SJCRH30 (cell line): Measurements from ENCODE around the gene ARCN1. TPM values are rescaled to one million over a fixed set of nuclear protein-coding genes. Genes with fewer than 3 reads are reported as not detected.

Experiments
- DNase-seq, 2 experiments: peaks; one replicate each; pipeline ENCODE4 v3.0.0-alpha.2; 2015 to 2020
- H3K27ac ChIP-seq: fragments of 250-450 bp; sonication (Bioruptor Pico); 2 replicates; pipeline ENCODE4 v1.5.1; 2020; ENCODE audit warnings: mild to moderate bottlenecking, moderate library complexity
- H3K27me3 ChIP-seq: fragments of 250-450 bp; sonication (Bioruptor Pico); 2 replicates; pipeline ENCODE4 v1.5.1; 2020; ENCODE audit warnings: mild to moderate bottlenecking, moderate library complexity
- H3K36me3 ChIP-seq: fragments of 250-450 bp; sonication (Bioruptor Pico); 2 replicates; pipeline ENCODE4 v1.5.1; 2020; ENCODE audit warnings: mild to moderate bottlenecking, moderate library complexity
- H3K4me1 ChIP-seq: fragments of 250-450 bp; sonication (Bioruptor Pico); 2 replicates; pipeline ENCODE4 v1.5.1; 2020; ENCODE audit warnings: mild to moderate bottlenecking, moderate library complexity
- H3K4me3 ChIP-seq: fragments of 250-450 bp; sonication (Bioruptor Pico); 2 replicates; pipeline ENCODE4 v1.5.1; 2020; ENCODE audit warnings: mild to moderate bottlenecking, moderate library complexity
- H3K9me3 ChIP-seq: fragments of 250-450 bp; sonication (Bioruptor Pico); replicated peaks from 2 replicates; pipeline ENCODE4 v1.5.1; 2020; ENCODE audit warnings: mild to moderate bottlenecking, moderate library complexity
- total RNA-seq: library from RNA; depleted of rRNA; stranded (reverse); fragments of >200 nt; shearing (Covaris generic); gene quantifications from 2 replicates; pipeline ENCODE4 v1.2.3, GENCODE V29; 2014

ARCN1 gene
- total RNA-seq, 1 experiment from 2014 or later = 143 TPM

DNA sequence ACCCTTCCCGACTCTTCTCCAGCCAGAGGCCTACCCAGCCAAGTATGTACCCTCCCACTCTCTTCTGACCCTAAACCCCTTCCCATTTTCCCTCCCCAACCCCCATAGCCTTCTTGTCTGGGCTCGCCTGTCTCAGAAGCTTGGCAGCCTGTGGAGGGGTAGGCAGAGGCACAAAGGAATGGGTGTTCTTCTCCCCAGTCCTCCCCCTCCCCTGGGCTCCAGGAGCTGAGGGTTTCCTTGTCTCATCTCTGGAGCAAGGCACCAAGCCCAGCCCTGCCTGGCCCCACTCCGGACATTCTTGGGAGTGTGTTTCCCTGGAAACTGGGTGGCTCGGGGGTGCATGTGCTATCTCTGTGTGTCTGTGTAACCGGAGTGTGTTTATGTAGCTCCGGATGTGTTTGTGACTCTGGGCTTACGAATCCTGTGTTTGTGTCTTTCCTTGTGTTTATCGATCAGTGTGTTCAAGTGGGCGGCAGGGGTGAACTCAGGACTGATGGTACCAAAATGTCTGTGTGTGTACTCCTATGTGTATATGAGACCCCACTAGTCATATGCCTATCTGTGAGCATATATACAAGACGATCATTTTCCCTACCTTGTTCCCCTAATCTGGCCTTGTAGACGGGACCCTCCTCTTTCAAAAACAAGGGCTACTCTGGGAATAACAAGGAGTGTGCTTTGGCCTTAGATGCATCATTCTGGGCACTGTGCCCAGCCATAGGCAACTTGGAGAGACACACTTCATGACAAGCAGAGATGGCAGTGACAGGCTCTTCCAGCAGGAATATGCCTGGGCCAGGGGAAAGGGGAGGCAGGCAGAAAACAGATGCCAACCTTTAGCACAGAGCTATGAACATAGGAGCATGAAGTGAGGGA, 46.1 kb downstream of the ARCN1 start:
- DNase-seq = no peak
- H3K9me3 ChIP-seq = no peaks in the 10 kb centered on the region
- H3K4me3 ChIP-seq = no peak overlapping the region
- H3K36me3 ChIP-seq = no peaks in the 10 kb centered on the region
- peaks cover 30% of the 10 kb centered on the region for H3K4me1 ChIP-seq
- H3K27me3 ChIP-seq = no peaks in the 10 kb centered on the region
- H3K27ac ChIP-seq = peak overlapping the region; percentile 80

DNA sequence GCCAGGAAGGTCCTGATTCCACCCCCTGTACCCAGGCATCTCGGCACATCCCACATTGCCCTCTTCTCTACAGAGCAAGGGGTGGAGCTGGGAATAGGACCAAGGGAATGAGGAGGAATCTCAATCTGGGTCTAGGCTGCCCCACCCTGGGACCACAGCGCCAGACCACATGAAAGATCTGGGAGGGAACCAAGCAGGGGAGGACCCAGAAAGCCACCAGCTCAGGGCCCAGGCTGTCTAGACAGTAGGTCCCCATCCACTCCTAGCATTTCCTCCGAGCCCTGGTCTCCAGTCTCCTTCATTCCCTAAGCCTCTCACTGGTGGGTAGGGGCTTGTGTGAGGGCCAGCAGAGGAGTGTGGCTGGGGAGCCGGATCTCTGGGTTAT, 46.8 kb downstream of the ARCN1 start:
- peaks cover 36% of the 10 kb centered on the region for H3K4me1 ChIP-seq
- no peak overlapping the region for H3K4me3 ChIP-seq
- H3K9me3 ChIP-seq = no peaks in the 10 kb centered on the region
- H3K27me3 ChIP-seq = no peaks in the 10 kb centered on the region
- peak overlapping the region; percentile 80 for H3K27ac ChIP-seq
- H3K36me3 ChIP-seq = no peaks in the 10 kb centered on the region
- peak; percentile 16 to 29 for DNase-seq

DNA sequence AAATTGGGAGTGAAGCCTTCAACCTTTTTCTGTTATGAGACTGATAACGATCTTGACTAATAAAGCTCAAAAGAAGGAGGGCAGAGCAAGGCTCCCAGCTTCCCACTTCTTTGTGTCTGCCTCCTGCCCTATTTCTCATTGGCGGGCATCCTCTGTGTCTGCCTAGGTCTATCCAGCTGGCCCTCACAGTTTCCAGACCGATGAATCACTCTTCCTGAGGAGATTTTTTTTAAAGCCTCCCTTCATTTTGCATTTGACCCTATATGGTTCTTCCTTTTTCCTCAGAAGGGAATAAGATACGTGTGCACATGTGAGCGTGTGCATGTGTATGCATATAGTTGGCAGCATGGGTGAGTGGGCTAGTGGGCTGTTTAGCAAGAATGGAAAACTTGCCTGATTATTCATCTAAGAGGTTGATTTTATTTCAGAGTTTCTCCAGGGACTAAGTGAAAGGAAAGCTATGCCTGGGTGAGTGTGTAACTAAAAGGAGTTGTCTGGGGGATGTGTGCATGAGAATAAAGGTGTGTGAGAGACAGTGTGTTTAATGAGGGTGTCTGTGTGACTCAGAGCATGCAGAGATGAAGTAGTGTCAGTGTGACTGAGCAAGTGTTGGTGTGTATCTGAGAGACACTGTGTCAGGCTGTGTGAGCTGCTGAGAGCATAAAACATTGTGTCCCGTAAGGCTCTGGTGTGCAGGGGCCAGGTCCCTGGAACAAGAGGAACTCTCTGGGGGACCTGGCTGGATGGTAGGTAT, 47.4 kb downstream of the ARCN1 start:
- no peaks in the 10 kb centered on the region for H3K9me3 ChIP-seq
- peak overlapping the region; percentile 80 for H3K27ac ChIP-seq
- H3K4me3 ChIP-seq = no peak overlapping the region
- H3K36me3 ChIP-seq = no peaks in the 10 kb centered on the region
- peaks cover 36% of the 10 kb centered on the region for H3K4me1 ChIP-seq
- no peaks in the 10 kb centered on the region for H3K27me3 ChIP-seq
- DNase-seq = peak; percentile 45 to 49

DNA sequence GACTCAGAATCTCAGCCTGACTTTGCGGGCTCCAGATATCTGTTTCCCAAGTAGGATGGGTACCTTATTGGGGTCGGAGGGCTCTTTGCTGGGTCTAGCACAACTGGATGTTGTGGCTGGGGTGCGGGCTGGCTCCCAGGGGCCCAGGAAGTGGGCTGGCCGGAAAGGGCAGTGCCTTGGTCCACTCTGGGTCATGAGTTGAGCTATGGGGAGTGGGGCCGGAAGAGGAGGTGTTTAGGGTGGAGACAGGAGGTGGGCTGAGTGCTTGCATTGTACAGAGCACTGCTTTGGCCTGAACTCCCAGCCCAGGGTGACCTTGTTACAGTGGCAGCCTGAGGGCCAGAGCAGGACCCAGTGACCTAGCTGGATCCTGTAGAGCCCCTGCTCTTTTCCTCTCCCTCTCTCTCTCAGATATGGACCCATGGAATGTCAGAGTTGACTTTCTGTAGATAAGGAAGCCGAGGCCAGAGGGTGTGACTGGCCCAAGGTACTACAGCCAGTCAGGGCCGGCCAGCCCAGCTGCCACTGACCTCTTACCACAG, 48.4 kb downstream of the ARCN1 start:
- H3K4me3 ChIP-seq = peak overlapping the region; percentile 74
- peak overlapping the region; percentile 85 for H3K27ac ChIP-seq
- no peaks in the 10 kb centered on the region for H3K9me3 ChIP-seq
- no peaks in the 10 kb centered on the region for H3K27me3 ChIP-seq
- peaks cover 31% of the 10 kb centered on the region for H3K4me1 ChIP-seq
- no peaks in the 10 kb centered on the region for H3K36me3 ChIP-seq
- no peak for DNase-seq

DNA sequence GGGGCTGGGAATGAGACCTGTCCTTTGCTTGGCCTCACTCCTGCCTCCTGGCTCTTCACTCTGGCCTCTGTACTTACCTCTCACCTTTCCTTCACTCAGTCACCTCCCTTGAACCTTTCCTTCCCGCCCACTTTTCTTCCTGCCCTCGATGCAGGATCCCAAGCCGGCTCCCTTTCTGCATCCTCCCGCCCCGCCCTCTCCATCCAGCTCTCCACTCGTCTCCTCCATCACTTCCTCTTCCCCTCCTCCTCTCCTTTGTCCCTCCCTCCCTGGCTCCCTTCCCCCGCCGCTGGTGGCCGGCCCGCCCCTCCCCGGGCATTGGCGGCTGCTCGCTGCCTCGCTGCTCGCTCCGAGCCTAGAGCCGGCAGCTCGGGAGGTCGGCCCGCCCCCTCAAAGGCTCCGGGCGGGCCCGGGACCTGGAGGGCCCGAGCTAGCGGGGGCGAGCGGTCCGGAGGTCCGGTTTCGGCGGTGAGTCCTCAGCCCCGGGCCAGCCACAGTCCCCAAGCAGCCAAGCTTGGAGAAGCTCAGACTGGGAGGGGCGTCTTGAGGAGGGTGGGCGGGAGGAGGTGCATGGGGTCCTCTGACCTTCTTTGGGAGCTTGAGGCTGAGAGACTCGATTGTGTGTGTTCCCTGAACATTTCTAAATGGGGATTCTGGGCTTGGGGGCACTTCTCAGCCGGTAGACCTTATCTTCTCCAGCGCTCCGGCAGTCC, 49.0 kb downstream of the ARCN1 start:
- Histone ChIP-seq H3K4me1 (peaks cover 30% of the 10 kb centered on the region), H3K36me3 (no peaks in the 10 kb centered on the region; the same call in 1 of the 2 replicates), H3K27ac (peak overlapping the region; percentile 85), H3K27me3 (no peaks in the 10 kb centered on the region), H3K4me3 (peak overlapping the region; percentile 74), H3K9me3 (no peaks in the 10 kb centered on the region)
- peak; percentile 88 to 89 for DNase-seq

DNA sequence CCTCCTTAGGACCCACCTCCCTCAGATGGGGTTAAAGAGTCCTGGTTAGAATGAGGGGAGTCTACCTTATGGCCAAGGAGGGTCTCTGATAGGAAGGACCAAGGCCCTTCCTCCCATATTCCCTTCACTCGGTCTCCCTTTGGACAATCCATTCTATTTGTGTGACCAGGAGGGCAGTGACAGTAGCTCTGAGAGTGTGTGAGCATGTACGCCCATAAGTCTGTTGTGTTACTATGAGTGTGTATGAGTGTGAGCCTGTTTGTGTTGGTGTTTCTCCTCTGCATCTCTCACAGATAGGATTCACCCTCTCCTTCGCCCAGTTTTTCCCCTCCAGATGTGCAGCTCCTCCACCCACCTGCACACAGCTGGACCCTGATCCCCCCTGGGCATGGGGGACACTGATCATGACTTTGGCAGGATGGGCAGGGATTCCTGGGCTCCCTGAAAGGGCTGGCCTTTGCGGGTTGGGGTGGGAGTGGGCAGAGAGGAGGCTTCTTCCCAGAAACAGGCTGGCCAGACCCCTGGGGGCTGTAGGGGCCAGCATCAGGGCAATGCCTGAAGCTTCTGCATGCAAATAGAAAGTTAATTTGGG, 49.7 kb downstream of the ARCN1 start:
- peak overlapping the region; percentile 85 for H3K27ac ChIP-seq
- peak in 1 of 2 experiments; percentile 22 for DNase-seq
- H3K4me3 ChIP-seq = peak overlapping the region; percentile 74
- H3K27me3 ChIP-seq = no peaks in the 10 kb centered on the region
- no peaks in the 10 kb centered on the region; the same call in 1 of the 2 replicates for H3K36me3 ChIP-seq
- no peaks in the 10 kb centered on the region for H3K9me3 ChIP-seq
- H3K4me1 ChIP-seq = peaks cover 30% of the 10 kb centered on the region

DNA sequence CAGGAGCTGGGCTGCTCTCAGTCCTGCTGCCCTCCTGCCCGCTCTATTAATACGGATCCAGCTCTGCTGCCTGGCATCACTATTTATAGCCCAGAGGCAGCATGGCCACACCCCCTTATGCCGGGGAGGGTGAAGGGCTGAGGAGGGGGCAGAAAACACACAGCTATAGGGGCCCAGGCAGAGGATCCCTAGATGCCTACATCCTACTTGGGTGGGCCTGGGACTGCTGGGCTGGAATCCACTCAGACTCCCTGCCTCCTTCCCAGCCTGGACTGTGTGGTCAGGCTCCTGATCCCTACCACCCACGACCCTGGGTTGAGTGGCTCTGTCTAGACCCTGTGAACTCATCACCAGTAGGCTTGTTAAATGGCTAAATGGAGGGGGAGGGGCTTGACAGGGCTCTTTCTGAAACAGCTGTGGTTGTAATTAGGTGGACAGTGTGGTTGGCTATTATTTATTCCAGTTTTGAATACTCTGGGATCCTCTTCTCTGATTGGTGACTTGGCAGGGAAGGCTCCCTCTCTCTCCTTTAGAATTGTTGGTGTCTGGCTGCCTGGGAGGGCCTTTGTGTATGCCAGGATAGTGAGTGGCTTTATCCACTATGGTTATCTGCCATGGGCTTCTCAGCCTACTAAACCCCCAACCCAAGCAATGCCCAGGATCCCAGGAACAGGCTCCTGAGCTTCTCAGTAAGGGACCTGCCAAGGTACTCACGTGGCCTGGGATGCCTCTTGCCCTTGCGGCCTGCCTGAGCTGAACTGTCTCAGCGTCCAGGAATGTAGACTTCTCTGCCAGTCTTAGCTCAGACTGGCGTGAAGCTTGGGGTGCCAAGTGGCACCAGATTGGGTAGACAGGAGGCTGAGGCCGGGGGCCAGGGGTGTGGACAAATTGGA, 50.4 kb downstream of the ARCN1 start:
- H3K27ac ChIP-seq = peak overlapping the region; percentile 85

DNA sequence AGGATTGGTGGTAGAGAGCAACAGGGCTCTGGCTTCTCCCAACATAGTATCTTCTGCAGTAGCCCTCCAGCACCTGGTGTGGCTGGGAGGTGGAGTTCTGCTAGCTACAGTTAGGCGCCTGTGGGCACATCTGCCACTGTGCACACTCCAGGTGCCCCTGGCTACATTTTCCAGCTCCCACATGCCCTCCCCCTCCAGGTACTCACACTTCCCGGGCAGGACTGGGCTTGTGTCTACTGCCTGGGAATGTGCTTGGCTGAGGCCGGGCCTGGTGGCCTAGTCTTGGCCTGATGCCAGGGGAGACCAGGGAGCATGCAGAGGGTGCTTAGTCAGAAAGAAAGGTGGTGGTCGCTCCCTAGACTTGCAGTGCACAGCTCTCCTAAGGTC, 51.1 kb downstream of the ARCN1 start:
- H3K4me3 ChIP-seq = peak overlapping the region; percentile 22
- peaks cover 6% of the 10 kb centered on the region; the same call in 1 of the 2 replicates for H3K36me3 ChIP-seq
- H3K9me3 ChIP-seq = no peaks in the 10 kb centered on the region
- H3K27me3 ChIP-seq = no peaks in the 10 kb centered on the region
- H3K27ac ChIP-seq = peak overlapping the region; percentile 85
- peak; percentile 69 to 72 for DNase-seq
- H3K4me1 ChIP-seq = peaks cover 30% of the 10 kb centered on the region

More for the DNA sequence above, 50.4 kb downstream of the ARCN1 start:
- Histone ChIP-seq H3K4me3 (peak overlapping the region; percentile 74), H3K9me3 (no peaks in the 10 kb centered on the region), H3K4me1 (peaks cover 30% of the 10 kb centered on the region), H3K27me3 (no peaks in the 10 kb centered on the region), H3K36me3 (peaks cover 5% of the 10 kb centered on the region; the same call in 1 of the 2 replicates)
- peak; percentile 93 to 94 for DNase-seq

DNA sequence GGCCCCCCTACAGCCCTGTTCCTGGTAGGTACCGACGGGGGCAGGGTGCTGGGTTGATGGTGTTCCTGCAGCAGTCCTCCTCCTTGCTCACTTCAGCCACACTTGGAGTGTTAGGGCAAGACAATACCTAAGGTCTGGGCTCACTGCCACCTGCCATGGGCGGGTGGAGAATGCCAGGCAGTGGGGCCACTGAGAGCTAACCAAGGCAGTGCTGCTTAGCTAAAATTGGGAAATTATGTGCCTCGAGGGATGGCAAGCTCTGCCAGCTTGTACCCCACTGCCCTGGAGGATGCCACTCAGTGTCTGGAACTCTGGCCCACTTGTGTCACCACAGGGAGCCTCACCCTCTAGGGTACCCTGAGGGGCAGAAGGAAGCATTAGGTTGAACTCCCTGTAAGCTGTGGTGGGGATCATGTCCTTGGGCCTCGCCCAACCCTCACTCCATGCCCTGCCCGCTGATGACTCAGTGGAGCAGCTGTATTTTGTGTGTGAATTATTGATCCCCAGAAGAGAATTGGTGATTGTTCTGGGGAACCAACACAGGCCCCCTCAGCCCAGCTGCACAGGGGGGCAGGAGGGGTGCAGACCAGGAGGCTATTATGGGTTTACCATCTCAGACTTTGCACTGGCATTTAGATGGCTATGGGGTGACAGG, 53.0 kb downstream of the ARCN1 start:
- Histone ChIP-seq H3K4me3 (no peak overlapping the region), H3K27ac (no peak overlapping the region), H3K27me3 (no peaks in the 10 kb centered on the region), H3K36me3 (peaks cover 12% of the 10 kb centered on the region; the same call in 1 of the 2 replicates), H3K4me1 (peaks cover 17% of the 10 kb centered on the region), H3K9me3 (no peaks in the 10 kb centered on the region)
- DNase-seq = no peak

DNA sequence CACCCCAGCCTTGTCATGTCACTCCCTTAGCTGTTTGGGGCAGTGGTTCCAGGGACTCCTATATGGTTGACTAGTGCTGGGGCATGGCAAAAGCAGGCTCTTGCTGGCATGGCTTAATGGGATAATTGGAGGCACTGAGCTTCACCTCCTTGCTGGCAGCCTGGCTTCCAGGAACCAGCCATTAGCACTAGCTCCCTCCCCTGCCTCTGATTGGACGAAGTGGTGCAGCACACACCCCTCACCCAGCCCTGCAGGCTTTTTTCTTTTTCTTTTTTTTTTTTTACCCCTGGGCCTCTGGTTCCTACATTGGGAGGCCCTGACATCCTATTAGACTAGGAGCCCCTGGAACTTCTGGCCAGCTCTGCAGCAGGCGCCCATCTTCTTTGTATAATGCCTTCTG, 53.8 kb downstream of the ARCN1 start:
- Histone ChIP-seq H3K27ac (no peak overlapping the region), H3K27me3 (no peaks in the 10 kb centered on the region), H3K4me3 (no peak overlapping the region), H3K4me1 (peaks cover 13% of the 10 kb centered on the region), H3K9me3 (no peaks in the 10 kb centered on the region), H3K36me3 (peaks cover 12% of the 10 kb centered on the region; the same call in 1 of the 2 replicates)
- no peak for DNase-seq

DNA sequence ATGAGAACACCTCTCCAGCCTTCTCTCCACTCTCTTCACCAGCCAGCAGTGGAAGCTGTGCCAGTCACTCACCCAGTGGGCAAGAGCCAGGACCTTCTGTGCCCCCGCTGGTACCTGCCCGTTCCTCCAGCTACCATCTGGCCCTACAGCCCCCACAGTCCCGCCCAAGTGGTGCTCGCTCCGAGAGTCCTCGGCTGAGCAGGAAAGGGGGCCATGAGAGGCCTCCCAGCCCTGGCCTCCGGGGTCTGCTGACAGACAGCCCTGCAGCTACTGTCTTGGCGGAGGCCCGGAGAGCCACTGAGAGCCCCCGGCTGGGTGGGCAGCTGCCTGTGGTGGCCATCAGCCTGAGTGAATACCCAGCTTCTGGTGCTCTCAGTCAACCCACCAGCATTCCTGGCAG, 55.4 kb downstream of the ARCN1 start:
- no peak for DNase-seq
- H3K4me3 ChIP-seq = no peak overlapping the region
- H3K9me3 ChIP-seq = no peaks in the 10 kb centered on the region
- peaks cover 13% of the 10 kb centered on the region for H3K4me1 ChIP-seq
- H3K27me3 ChIP-seq = no peaks in the 10 kb centered on the region
- H3K27ac ChIP-seq = no peak overlapping the region
- H3K36me3 ChIP-seq = peaks cover 12% of the 10 kb centered on the region; the same call in 1 of the 2 replicates

DNA sequence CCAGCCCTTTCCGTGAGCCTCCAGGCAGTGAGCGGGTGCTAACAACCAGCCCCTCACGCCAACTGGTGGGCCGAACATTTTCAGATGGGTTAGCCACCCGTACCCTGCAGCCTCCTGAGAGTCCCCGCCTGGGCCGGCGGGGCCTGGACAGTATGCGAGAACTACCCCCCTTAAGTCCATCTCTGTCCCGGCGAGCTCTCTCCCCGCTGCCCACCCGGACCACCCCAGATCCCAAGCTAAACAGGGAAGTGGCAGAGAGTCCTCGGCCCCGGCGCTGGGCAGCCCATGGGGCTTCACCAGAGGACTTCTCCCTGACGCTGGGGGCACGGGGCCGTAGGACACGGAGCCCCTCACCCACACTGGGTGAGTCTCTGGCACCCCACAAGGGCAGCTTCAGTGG, 55.8 kb downstream of the ARCN1 start:
- Histone ChIP-seq H3K4me1 (peaks cover 10% of the 10 kb centered on the region), H3K36me3 (peaks cover 12% of the 10 kb centered on the region; the same call in 1 of the 2 replicates)

DNA sequence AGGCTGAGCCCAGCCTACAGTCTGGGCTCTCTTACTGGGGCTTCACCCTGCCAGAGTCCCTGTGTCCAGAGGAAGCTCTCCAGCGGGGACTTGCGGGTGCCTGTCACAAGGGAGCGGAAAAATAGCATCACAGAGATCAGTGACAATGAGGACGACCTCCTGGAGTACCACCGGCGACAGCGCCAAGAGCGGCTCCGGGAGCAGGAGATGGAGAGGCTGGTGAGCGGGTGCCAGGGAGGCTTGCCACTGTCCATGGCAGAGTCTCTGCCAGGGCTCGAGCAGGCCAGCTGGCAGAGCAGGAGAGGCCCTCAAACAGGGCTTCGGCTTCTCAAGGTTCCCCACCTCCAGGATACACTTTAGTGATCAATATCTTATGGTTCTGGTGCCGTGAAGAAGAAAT, 56.2 kb downstream of the ARCN1 start:
- H3K4me1 ChIP-seq = peaks cover 6% of the 10 kb centered on the region
- H3K9me3 ChIP-seq = no peaks in the 10 kb centered on the region
- no peak for DNase-seq
- H3K4me3 ChIP-seq = no peak overlapping the region
- peaks cover 12% of the 10 kb centered on the region; the same call in 1 of the 2 replicates for H3K36me3 ChIP-seq
- H3K27ac ChIP-seq = no peak overlapping the region
- H3K27me3 ChIP-seq = no peaks in the 10 kb centered on the region

More for the DNA sequence above, 55.8 kb downstream of the ARCN1 start:
- Histone ChIP-seq H3K4me3 (no peak overlapping the region), H3K9me3 (no peaks in the 10 kb centered on the region), H3K27ac (no peak overlapping the region), H3K27me3 (no peaks in the 10 kb centered on the region)
- DNase-seq = no peak
